ENCODE measurements around the gene HDGF.

HDGF gene

DNA sequence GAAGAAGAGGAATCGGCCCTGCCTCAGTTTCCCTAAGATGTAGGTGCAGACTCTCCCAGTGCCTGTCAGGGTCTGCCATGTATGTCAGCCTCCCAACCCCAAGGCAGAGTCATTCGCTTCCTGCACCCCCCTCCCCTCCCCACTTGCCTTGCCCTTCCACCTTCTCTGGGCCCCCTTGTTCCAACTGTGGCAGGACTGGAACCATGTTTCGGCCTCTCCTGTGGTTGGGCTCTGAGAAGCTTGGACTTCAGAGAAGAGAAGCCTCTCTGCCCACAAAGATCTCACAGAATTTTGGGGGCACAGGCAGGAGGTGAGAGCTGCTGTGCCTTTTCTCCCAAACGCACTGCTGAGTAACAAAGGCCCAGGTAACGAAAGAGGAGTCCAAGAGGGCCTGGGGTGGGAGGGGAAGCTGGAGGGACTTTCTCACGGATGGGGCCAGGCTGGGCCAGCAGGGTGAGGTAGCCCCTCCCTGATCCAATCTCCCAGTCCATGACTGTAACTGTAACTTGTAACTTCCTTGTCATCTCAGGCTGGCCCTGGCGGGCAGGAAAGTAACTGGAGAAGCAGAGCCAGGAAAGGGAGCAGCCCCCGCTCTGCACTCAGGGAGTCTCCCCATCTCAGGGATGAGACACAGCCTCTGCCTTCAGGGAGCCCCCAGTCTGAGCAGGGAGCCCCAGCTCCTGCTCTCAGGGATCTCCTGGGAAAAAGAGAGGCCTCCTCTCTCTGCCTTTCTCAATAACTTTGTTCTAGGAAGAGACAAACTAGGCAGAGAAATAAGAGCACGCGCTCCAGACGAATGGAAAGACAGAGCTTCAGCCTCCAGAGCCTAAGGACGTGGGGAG, 57.4 kb downstream of the HDGF start:
- DNase-seq: no peak

DNA sequence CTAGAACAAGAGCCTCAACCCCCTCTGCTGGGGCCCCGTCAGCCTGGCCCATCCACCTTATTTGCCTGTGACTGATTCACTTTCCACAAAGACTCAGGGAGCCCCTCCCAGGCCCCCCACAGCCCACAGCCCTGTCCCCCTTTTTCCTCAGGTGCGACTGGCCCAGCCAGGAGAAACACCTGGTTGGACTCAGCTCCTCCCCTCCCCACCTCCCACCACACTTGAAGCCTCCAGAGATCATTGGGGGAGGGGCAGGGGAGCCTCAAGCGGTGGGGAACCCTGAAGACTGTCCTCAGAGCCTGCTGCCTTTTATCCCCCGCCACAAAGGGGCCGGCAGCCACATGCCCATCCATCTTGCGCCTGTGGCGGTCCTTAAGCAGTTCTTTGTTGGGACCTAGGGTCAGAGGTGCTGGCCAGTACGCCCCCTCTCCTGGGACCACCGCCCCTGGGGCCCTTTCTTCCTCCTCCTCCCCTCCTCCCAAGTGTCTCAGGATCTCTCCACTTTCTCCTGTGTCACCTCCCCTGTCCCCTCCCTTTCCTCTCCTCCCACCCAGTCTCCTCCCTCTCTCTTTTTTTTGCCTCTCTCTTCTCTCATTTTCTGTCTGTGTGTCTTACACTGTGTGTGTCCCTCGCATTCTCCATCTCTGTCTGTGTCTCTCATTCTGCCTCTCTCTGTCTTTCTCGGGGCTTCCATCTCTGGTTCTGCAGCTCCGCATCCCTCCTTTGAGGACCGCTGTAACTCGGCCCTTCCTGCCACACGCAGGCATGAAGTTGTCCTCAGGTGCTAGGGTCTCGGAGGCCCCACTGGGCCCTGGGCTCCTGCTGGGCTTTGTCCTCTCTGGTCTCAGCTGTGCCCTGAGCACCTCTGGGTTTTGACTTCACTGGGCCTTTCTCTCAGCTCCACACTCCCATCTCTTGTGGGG, 58.3 kb downstream of the HDGF start:
- no peak for DNase-seq

GRCh38 chr1:156692441-156692924, 59.0 kb downstream of the HDGF start:
- DNase-seq: no peak
